ENCODE measurements around the gene OGDH. TPM values are rescaled to one million over a fixed set of nuclear protein-coding genes. Genes with fewer than 3 reads are reported as not detected.
"Not testable (repeated sequence)": the region's sequence is repeated elsewhere in the genome, so short reads cannot be mapped to it uniquely, and the experiment has no call there.

The OGDH gene
- total and polyA plus RNA-seq, 7 donors, result 176 to 500 (median 252) TPM

- Histone ChIP-seq H3K36me3 (ENCODE audit: insufficient read depth in 1 of 2, low read depth in 1 of 2) (peaks cover 18 to 98% of the 10 kb centered on the region in 2 donors), H3K27ac (no peak overlapping the region), H3K27me3 (ENCODE audit: insufficient read depth in 3 of 3, low read length in 2 of 3) (no peaks in the 10 kb centered on the region), H3K9me3 (no peaks in the 10 kb centered on the region), H3K4me3 (no peak overlapping the region), H3K4me1 (peaks cover 10% of the 10 kb centered on the region)
- WGBS, 3 donors, result 93 to 97% (median 96%) methylated on average over 20 of the region's 20 CpGs
- DNase-seq (no peak), ATAC-seq (no peak)
- TF ChIP-seq CTCF (IDR thresholded peaks at IDR 0.05), result no peak
- intact Hi-C loops (cut with DNase I), result no loop called here
These were observed 91.0 kb downstream of the OGDH start for GRCh38 chr7:44697136-44698045.

- H3K27ac ChIP-seq, result no peak overlapping the region
- no peak for TF ChIP-seq CTCF (IDR thresholded peaks at IDR 0.05)
- 96 to 97% (median 96%) methylated on average over 13 of the region's 13 CpGs for WGBS, 3 donors
- peaks cover 18 to 98% of the 10 kb centered on the region in 2 donors for H3K36me3 ChIP-seq (ENCODE audit: insufficient read depth in 1 of 2, low read depth in 1 of 2)
- intact Hi-C loops (cut with DNase I), result no loop called here
- DNase-seq (no peak), ATAC-seq (no peak)
- H3K9me3 ChIP-seq, result no peaks in the 10 kb centered on the region
- no peak overlapping the region for H3K4me3 ChIP-seq
- peaks cover 10% of the 10 kb centered on the region for H3K4me1 ChIP-seq
- no peaks in the 10 kb centered on the region for H3K27me3 ChIP-seq (ENCODE audit: insufficient read depth in 3 of 3, low read length in 2 of 3)
These were observed 91.7 kb downstream of the OGDH start for GRCh38 chr7:44698046-44698580.

- H3K27ac ChIP-seq; ATAC-seq; H3K4me1 ChIP-seq; H3K4me3 ChIP-seq; DNase-seq; H3K27me3 ChIP-seq (ENCODE audit: insufficient read depth in 3 of 3, low read length in 2 of 3); intact Hi-C loops (cut with DNase I); H3K9me3 ChIP-seq: not testable (repeated sequence)
- WGBS, 3 donors, result 92 to 99% (median 92%) methylated on average over 2 of the region's 2 CpGs
- peaks cover 18 to 93% of the 10 kb centered on the region in 2 donors for H3K36me3 ChIP-seq (ENCODE audit: insufficient read depth in 1 of 2, low read depth in 1 of 2)
These were observed 93.2 kb downstream of the OGDH start for GRCh38 chr7:44699598-44699997.

GRCh38 chr7:44700322-44700721 lies 93.9 kb downstream of the OGDH start:
- Histone ChIP-seq H3K4me3 (no peak overlapping the region), H3K36me3 (ENCODE audit: insufficient read depth in 1 of 2, low read depth in 1 of 2) (peaks cover 14 to 85% of the 10 kb centered on the region in 2 donors), H3K9me3 (no peaks in the 10 kb centered on the region), H3K4me1 (no peaks in the 10 kb centered on the region), H3K27me3 (ENCODE audit: insufficient read depth in 3 of 3, low read length in 2 of 3) (no peaks in the 10 kb centered on the region), H3K27ac (no peak overlapping the region)
- no peak for ATAC-seq
- 87 to 92% (median 91%) methylated on average over 8 of the region's 8 CpGs for WGBS, 3 donors
- no peak for DNase-seq
- intact Hi-C loops (cut with DNase I), result no loop called here
- no peak for TF ChIP-seq CTCF (IDR thresholded peaks at IDR 0.05)

GRCh38 chr7:44703391-44703790 lies 97.0 kb downstream of the OGDH start:
- H3K27me3 ChIP-seq (ENCODE audit: insufficient read depth in 3 of 3, low read length in 2 of 3); ATAC-seq; H3K27ac ChIP-seq; DNase-seq; H3K4me1 ChIP-seq; intact Hi-C loops (cut with DNase I); H3K9me3 ChIP-seq; H3K4me3 ChIP-seq: not testable (repeated sequence)
- WGBS, 3 donors, result 85 to 93% (median 87%) methylated on average over 10 of the region's 10 CpGs
- H3K36me3 ChIP-seq (ENCODE audit: insufficient read depth in 1 of 2, low read depth in 1 of 2), result peaks cover 6 to 73% of the 10 kb centered on the region in 2 donors

Measured in psoas muscle (tissue), 8 donors.